Muscle of back (tissue), 11 donors: ENCODE measurements around the gene ING3. TPM values are rescaled to one million over a fixed set of nuclear protein-coding genes. Genes with fewer than 3 reads are reported as not detected.

ENCODE experiments used
- DNase-seq, 3 donors: peaks; one replicate each; pipeline versions ENCODE4 v3.0.0 to v3.0.0-alpha.2; 2013
- polyA plus RNA-seq, 10 donors: library from polyadenylated mRNA; unstranded; fragments of 120-200 nt; gene quantifications; one replicate each; pipeline ENCODE4 v1.2.1, GENCODE V29; 2013; ENCODE audit not compliant: insufficient read length in 10 of 10

ING3 gene
- polyA plus RNA-seq, 10 donors = 15.1 to 23.5 (median 19.6) TPM

DNA sequence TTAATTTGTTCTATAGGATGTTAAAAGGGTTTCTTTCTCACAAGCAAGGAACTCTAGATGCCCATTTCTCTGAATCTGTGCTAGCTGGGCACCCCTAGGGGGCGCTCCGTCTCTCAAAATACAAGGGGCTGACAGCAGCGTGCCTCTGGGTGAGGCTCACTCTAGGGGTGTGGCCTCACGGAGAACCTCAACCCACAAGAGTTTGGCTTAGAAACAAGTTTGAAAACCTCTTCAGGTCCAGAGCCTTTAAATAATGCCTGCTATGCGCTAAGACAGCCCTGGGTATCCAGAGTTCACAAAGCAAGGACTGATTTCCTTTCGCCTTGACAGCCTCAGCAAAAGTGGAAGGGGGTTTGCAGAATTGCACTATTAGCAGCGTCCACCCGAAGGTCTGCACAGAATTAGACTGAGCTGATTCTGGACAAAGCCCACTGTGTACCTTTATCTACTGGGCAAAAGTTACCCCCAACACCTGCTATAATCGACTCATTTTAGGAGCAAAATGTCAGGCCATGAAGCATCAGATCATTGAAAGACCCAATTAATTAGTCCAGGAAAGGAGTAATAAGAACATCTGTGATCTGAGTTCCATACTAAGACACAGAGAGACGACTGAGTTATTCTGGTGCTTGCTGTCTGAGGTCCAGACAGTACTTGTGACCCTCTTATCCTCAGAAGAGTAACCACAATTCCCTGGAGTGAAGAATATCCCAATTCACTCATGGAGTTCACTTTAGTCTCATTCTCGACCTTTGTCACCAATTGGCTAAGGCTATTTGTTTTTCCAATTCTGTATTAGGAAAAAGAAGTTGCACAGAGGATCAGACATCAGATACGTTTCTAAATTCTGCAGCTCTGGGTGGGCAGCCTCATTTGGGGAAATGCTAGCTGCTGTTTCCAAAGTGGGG lies 37.4 kb downstream of the ING3 start:
- peak; percentile 94 to 97 (median 95) for DNase-seq

DNA sequence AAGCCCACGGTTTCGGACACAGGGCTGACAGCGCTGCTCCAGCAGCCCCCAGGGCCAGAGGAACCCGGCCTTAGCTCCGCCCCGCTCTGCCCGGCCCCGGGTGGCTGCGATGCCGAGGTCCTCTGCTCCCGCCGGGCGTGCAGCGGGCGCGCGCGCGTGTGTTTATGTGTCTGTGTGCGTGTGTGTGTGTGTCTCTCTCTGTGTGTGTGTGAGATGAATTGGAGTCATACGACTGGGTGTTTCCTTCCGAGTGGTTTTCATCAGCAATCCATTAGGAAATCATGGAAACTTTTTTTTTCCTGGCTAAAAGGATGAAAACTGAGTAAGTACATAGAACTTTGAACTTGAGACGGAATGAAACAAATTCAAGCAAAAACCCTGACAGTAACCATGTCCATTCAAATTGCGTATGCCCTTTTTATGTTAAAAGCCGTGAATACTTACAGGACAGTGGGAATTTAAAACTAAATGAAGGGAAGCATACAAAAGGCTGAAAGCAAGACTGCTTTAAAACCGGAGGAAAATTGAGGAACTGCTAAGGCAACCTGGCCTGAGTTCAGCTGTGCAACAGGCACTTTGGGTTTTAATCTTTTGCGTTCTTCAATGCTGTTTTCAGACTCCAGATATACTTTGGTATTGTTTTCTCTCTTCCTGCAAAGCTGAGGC lies 38.1 kb downstream of the ING3 start, which contains the start of gene CPED1:
Gene CPED1 (plus strand): TSS at position 121 of the 666 bp plus-strand sequence. CDS start 911 bp downstream, outside the sequence.
- peak; percentile 76 to 92 (median 77) for DNase-seq

DNA sequence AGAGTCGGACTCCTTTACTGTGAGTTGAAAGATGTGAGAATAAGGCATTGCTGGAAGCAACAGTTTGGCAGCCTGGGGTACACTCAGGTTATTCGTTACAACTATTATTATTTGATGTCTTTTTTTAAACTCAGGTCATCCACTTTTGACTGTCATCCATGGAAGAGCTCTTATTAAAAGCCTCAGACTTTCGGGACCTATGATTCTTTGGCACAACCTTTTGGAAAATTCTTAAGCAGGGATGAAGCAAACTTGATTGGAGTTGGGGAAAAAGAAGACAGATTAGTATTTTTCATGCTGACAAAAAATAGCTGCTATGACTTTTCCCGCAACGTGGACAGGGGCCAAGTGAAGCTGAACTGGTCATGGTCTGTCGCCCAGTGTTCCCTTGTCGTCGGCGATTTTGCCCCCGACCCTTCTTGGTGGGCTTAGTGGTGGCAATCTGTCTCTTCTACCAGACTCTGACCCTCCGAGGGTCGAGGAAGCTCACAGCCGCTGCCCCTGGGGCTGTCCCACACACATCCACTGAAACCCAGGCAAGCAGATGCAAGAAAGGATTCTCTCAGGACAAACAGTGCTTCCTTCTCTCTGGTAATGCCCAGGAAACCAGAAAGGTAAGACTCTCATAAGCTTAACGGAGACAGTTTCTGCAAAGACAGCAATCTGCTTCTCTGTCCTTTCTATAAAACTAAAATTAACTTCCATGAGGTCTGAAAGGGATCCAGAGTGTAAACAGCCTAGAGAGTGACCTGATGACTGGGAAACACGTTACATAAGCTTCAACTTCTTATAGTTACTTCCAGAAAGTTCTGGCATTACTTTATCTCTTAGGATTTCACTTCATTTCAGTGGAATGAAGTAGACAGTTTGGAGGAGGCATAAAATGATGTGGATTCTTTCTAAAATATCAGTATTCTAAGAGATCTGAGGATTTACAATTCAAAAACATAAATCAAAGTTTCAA lies 39.0 kb downstream of the ING3 start:
- DNase-seq = peak; percentile 63 to 80 (median 67)

DNA sequence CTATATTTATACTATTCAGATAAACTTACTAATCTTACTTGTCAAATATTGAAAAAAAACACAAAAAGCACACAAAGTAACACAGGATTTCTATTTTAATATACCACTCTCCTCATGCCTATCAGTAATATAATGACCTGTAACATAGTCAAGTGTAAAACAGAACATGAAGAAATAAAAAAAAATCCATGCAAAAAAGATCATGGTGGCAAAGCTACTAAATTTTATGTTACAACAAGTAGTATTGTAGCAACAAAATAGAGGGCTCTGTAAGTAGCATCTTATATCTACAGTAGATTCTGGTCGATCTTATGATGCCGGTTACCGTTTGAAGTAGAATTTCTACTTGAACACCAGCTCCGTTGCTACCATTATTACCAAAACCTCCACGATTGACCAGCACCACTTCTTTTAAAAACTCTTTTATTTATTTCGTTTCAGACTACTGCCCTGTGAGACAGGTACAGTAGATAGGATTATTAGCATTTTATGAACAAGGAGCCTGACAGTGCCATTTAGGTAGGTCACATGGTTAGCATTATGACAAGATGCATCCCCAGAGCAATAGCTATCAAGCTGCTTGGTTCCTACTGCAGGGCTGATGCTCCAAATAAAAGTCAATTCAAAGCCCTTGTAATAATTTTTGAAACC lies 40.0 kb downstream of the ING3 start:
- DNase-seq = peak in 1 of 3 donors; percentile 69

DNA sequence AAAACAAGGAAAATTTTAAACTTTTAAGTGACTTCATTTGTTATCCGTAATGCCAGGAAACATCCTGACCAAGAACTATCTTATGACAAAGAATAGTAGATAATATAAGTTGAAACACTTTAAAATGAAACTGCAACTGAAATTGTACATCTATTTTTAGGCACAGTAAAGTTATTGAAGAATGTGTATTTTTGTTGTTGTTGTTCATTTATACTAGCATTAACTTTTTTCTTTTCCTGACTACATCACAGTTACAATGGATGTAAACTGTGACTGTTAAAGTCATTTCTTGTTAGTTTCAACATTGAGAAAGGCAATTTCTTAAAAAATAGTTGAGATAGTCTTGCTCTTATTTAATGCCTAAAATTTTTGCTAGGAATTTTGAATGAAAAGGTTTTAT lies 40.6 kb downstream of the ING3 start:
- no peak for DNase-seq

DNA sequence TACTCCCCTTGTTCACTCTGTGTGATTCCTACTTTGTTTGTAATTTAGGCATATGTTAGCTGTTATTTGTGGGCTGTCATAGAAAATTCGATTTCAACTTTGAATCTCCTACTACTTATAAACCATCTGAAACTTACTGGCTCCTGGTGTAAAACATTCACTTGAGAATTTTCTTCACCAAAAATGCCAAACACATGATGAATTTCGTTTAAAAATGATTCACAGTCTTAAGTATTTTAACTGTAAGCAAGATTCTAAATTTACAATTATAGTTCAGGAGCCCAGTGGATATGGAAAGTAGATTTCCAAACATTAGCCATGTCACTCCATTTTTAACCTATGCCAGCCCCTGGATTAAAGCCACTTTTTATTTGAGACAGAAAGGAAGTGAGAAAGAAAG lies 41.0 kb downstream of the ING3 start:
- DNase-seq = peak; percentile 50 to 68 (median 62)

DNA sequence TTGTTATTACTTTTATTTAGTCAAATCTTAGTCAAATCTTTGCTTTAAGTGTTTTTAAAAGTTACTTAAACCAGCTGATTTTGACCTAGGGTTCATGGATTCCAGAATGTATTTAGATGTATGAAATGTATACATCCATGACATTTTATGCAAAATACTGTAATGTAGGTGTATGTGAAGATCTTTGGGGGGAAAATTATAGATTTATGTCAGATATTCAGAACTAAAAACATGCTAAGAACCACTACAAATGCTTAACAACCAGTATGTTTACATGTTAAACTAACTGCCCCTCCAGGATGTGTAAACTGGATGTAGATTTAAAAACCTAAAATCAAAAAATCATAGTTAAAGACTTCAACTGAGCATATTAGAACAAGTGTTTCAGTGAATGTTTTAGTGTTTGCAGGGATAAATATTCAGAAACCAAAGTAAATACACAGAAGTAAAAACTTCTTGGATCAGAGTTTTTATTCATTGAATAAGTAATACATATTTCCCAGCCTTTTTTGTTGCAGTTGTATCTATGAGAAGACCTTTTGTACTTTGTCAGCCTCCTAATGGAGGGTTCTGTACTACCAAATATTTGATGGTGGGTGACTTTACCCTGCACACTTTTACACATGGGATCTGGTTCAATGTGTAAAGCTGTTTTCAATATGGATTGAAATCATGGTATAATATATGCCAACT lies 41.8 kb downstream of the ING3 start:
- peak in 1 of 3 donors; percentile 77 for DNase-seq

DNA sequence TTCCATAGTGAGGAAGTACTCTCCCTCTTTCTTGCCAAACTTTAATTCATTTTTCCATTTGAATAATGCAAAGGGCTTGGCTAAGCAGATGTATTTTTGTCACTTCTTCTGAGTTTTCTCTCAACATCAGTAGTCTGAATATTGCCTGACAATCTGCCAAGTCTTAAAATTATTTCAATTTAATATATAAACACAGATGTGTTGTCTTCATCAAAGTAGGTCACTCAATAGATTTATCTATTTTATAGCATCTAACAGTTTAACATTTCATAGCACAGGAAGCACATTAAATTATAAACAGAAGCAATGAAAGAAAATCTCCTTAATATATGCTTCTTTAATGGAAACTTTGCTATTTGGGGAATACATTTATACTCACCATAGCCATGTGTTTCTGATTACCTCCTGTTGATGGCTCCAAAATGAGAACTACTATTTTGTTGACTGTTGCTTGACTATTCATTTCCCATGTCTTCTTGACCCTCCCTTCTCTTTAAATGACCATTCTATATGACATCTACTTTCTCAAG lies 42.5 kb downstream of the ING3 start:
- peak; percentile 67 to 90 (median 68) for DNase-seq

DNA sequence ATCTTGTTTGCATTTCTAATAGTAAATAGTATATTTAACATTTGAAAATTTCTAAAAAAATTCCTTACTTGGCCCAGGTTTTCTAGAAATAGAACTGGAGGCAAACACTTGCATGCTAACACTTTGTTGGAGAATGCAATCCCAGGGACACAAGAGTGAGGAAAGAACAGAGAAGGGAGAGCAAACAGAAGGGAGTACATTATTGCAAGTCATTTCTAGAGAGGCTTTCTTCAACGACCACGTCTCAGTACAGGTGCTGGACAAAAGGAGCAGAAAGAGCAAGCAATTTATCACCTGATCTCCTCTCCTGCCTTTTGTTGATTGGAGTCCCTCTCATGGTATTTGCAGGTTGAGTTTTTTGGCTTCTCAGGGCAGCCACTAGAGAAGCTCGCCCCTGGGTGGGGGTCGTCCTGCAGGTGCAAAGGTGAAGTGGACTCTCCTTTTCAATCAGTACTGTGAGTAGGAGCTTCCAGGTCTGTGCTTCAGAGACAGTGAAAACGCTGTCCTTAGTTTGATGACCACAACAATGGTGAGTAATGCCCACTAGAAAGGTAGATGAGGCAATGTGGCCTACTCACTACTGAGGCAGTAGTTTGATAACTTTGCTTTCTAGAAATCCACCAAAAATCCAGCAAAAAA lies 43.1 kb downstream of the ING3 start:
- DNase-seq = no peak

DNA sequence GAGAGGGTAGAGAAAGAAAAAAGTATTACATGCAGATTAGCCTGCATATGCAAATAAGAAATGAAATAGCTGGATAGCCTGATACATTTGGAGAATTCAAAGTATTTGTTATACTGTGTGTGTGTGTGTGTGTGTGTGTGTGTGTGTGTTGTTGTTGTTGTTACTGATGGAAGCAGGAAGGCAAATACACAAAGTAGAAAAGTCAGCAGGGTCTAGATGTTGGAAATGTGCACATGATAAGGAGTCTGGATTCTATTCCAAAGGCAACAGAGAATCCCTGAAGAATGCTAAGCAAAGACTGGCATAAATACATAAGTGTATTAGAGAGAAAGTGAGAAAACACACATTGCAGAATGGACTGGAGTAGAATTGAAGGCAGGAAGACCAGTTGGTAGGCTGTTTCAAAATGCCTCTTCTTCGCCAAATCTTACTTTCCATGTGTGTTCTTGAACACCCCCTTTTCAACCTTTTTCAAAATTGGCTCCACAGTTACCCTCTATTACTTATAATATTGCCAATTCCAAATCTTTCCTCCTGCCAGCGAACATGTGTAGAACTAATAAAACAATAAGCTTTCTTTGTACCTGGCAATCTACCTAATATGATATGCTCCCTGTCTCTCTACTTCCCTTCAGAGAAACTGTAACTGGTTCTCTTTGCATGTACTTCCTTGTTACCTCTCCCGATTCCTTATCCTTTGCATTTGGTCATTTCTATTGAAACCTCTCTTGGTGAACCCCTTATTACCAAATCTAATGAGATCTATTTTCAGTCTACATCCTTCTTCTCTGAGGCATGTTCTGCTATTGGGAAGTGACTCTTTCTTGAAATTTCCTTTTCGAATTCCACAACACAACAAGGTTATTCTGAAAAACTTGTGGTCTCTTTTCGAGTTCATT lies 44.2 kb downstream of the ING3 start:
- DNase-seq = no peak

DNA sequence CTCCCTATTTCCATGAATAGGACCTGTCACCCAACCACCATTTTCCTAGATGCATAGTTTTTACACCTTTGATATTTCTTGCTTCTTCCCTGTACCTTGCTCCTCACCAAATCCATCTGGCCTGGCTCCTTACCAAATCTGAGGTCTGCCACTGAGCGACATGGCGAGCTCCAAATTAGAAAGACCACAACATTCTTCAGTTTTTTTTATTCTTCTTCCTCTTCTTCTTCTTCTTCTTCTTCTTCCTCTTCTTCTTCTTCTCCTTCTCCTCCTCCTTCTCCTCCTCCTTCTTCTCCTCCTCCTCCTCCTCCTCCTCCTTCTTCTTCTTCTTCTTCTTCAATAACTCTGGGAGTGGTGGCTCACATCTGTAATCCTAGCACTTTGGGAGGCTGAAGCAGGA lies 45.1 kb downstream of the ING3 start:
- no peak for DNase-seq

DNA sequence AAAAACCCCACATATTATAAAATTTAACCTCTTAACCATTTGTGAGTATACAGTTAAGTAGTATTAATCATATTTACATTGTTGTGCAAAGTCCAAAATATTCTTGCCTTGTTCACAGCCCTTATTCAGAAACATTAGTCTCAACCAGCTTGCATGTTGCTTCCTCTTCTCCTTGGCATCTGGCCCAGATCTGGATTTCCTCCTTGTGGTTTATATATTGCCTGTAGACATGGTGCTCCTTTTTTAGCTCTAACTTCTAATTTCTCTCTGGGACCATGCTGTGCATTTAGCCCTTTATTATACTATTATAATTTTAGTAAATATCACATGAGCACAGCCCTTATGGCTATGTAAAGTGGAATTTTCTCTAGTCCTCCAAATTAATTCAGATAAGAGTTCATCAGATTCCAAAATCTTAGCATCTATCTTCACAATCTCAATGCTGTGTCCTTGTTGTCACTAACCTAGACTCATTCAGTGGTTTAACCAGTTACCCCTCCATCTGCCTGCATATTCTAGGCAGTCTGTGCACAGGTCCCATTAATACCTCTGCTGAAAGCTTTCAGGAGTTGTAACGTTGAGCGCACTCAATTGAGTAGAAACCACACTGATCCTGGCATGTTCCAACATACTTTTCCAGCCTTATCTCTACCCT lies 45.9 kb downstream of the ING3 start:
- peak; percentile 73 to 90 (median 85) for DNase-seq

DNA sequence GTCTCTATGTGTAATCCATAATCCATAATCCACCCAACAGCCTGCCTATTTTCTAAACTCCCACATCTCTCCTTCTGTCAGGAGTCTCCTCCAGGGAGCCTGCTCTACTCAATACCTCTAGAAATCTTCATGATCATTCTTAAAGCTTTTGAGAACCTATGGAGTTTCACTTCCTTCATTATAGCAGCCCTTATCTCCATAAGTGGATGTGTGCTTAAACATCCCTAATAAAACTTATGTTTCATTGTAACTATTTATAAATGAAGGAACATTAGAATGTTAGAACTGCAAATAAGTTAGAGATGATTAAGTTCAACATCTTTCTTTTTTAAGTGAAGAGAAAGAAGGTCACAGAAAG lies 46.4 kb downstream of the ING3 start:
- DNase-seq = no peak

DNA sequence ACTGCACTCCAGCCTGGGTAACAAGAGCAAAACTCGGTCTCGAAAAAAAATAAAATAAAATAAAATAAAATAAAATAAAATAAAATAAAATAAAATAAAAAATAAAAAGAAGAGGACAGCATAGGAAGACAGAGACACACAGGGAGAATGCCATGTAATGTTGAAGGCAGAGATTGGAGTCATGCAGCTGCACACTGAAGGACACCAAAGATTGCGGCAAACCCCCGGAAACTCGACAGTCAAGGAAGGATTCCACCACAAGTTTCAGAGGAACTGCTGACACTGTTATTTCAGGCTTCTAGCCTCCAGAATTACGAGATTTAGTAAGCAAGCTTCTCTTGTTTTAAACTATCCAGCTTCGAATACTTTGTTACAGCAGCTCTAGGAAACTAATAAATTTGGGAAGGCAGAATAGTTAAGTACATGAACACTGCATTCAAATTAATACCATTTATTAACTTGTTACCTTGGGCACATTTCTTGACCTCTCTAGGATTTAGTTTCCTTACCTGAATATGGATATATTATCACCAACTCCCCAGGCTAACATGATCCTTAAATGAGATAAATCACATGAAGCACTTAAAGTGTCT lies 47.4 kb downstream of the ING3 start:
- peak in 1 of 3 donors; percentile 30 for DNase-seq

DNA sequence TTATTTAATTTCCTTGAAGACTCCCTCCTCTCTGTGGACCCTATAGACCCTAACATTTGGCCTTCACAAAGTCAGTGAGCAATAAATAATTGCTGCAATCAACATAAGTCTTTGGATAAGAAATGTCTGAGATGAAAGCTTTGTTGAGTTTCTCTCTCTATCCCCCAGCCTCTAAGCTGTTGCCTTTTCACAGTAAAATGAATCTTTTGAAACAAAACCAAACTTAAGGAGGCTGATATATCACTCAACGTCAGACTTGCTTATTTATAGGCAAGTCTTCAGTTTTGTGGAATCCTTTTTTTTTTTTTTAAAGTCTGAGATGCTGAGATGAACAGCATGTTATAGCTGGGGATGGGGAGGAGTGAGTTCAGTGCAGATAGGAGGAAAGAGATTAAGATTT lies 47.9 kb downstream of the ING3 start:
- DNase-seq = no peak

DNA sequence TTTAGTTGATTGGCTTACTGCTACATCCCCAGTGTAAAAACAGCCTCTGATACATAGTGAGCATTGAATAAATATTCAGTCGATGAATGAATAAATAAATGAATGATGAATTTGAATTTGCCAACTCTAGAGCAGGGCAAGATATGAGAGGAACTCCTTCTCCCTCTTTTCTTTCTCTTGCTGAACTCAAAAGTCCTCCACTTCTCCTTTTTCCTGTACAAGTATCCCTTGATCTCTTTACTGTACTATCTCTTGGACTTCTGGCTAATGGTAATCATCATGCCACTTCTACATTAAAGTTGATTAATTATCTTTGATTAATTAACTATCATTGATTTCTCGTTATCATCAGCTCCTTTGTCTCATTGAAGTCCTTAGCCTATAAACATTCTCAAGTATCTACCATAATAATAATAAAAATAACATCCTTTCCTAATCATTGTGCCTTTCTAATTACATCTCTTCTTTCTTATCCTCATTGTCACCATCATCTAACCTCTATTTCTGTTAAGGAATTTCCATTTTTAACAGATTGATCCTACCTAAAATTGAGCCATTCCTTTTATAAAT lies 48.5 kb downstream of the ING3 start:
- DNase-seq = no peak
